ENCODE results near the gene KDELR1.

Gene KDELR1

DNA sequence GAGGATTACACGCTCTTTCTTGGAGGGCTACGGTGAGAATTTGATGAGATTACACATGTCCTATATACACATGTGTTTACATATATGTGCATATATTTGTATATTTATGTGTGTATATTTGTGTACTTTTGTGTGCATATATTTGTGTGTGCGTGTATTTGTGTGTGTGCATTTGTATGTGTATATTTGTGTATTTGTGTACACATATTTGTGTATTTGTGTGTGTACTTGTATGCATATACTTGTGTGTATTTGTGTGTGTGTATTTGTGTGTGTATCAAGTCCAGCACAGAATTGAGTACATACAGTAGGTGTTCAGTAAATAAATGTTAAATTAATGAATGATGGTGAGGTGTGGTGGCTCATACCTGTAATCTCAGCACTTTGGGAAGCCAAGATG is 29.4 kb downstream of the KDELR1 start:
- no peaks in the 10 kb centered on the region for H3K9me2 ChIP-seq (ENCODE audit: low read depth, low read length)
- H3K27me3 ChIP-seq (ENCODE audit: insufficient read depth, low read length), result no peaks in the 10 kb centered on the region
- H3K9ac ChIP-seq (ENCODE audit: low read length), result no peak overlapping the region
- no peak overlapping the region for H2AFZ ChIP-seq (ENCODE audit: low read length)
- no peaks in the 10 kb centered on the region for H3K9me3 ChIP-seq (ENCODE audit: low read length)
- H3K4me2 ChIP-seq (ENCODE audit: low read length), result no peak overlapping the region
- no peaks in the 10 kb centered on the region for H3K79me2 ChIP-seq (ENCODE audit: insufficient read depth, low read length)
- peaks cover 16% of the 10 kb centered on the region for H3K4me1 ChIP-seq (ENCODE audit: insufficient read depth, low read length, severe bottlenecking)
- H3K4me3 ChIP-seq (ENCODE audit: low read depth, low read length, poor library complexity, severe bottlenecking), result no peak overlapping the region
- H3K27ac ChIP-seq (ENCODE audit: low read depth, low read length, poor library complexity, severe bottlenecking), result no peak overlapping the region
- H3K36me3 ChIP-seq (ENCODE audit: insufficient read depth, low read length), result no peaks in the 10 kb centered on the region
- no peak for TF ChIP-seq CTCF (IDR thresholded peaks at IDR 0.05; ENCODE audit: low read length)
- no peaks in the 10 kb centered on the region for H3F3A ChIP-seq (ENCODE audit: insufficient read depth, low read length)
- no peaks in the 10 kb centered on the region for H4K20me1 ChIP-seq (ENCODE audit: insufficient read depth, low read length)

GRCh38 chr19:48359123-48359522 is 32.2 kb downstream of the KDELR1 start:
- no peaks in the 10 kb centered on the region for H3F3A ChIP-seq (ENCODE audit: insufficient read depth, low read length)

GRCh38 chr19:48355365-48355954 is 35.9 kb downstream of the KDELR1 start:
- Histone ChIP-seq H2AFZ (ENCODE audit: low read length) (no peak overlapping the region), H3K9ac (ENCODE audit: low read length) (no peak overlapping the region), H3K9me3 (ENCODE audit: low read length) (no peaks in the 10 kb centered on the region), H3K4me3 (ENCODE audit: low read depth, low read length, poor library complexity, severe bottlenecking) (no peak overlapping the region), H3K79me2 (ENCODE audit: insufficient read depth, low read length) (no peaks in the 10 kb centered on the region), H3K27me3 (ENCODE audit: insufficient read depth, low read length) (no peaks in the 10 kb centered on the region), H3K4me2 (ENCODE audit: low read length) (no peak overlapping the region), H3K36me3 (ENCODE audit: insufficient read depth, low read length) (no peaks in the 10 kb centered on the region), H3K4me1 (ENCODE audit: insufficient read depth, low read length, severe bottlenecking) (no peaks in the 10 kb centered on the region), H4K20me1 (ENCODE audit: insufficient read depth, low read length) (no peaks in the 10 kb centered on the region), H3K27ac (ENCODE audit: low read depth, low read length, poor library complexity, severe bottlenecking) (no peak overlapping the region), H3F3A (ENCODE audit: insufficient read depth, low read length) (no peaks in the 10 kb centered on the region), H3K9me2 (ENCODE audit: low read depth, low read length) (no peaks in the 10 kb centered on the region)
- TF ChIP-seq CTCF (IDR thresholded peaks at IDR 0.05; ENCODE audit: low read length), result no peak
- TF ChIP-seq EZH2 (IDR thresholded peaks at IDR 0.05; ENCODE audit: borderline replicate concordance, low read length), result no peak

More at GRCh38 chr19:48359123-48359522, 32.2 kb downstream of the KDELR1 start:
- H3K4me2 ChIP-seq (ENCODE audit: low read length), result no peak overlapping the region
- TF ChIP-seq EZH2 (IDR thresholded peaks at IDR 0.05; ENCODE audit: borderline replicate concordance, low read length) (no peak), CTCF (IDR thresholded peaks at IDR 0.05; ENCODE audit: low read length) (no peak)
- no peaks in the 10 kb centered on the region for H3K79me2 ChIP-seq (ENCODE audit: insufficient read depth, low read length)
- no peak overlapping the region for H2AFZ ChIP-seq (ENCODE audit: low read length)
- H3K4me3 ChIP-seq (ENCODE audit: low read depth, low read length, poor library complexity, severe bottlenecking), result no peak overlapping the region
- no peaks in the 10 kb centered on the region for H3K9me2 ChIP-seq (ENCODE audit: low read depth, low read length)
- no peak overlapping the region for H3K27ac ChIP-seq (ENCODE audit: low read depth, low read length, poor library complexity, severe bottlenecking)
- H3K9ac ChIP-seq (ENCODE audit: low read length), result no peak overlapping the region
- H3K9me3 ChIP-seq (ENCODE audit: low read length), result no peaks in the 10 kb centered on the region
- H3K4me1 ChIP-seq (ENCODE audit: insufficient read depth, low read length, severe bottlenecking), result peaks cover 10% of the 10 kb centered on the region
- no peaks in the 10 kb centered on the region for H3K36me3 ChIP-seq (ENCODE audit: insufficient read depth, low read length)
- no peaks in the 10 kb centered on the region for H3K27me3 ChIP-seq (ENCODE audit: insufficient read depth, low read length)
- H4K20me1 ChIP-seq (ENCODE audit: insufficient read depth, low read length), result no peaks in the 10 kb centered on the region
